Tibial nerve (tissue), 4 donors: ENCODE results near the gene TRIM59.

Experiments
- CTCF ChIP-seq, 5 experiments: fragments of 200-600 bp in 3 of 5; fragments of 450-650 bp in 2 of 5; sonication (generic) in 3 of 5; IDR thresholded peaks; one replicate each; pipeline ENCODE4 v1.5.1; 2016 to 2019; ENCODE audit warnings: antibody characterized with exemption in 5 of 5, mild to moderate bottlenecking in 3 of 5, moderate library complexity in 2 of 5
- EP300 ChIP-seq, 2 donors: sonication (generic); formaldehyde crosslinking; IDR thresholded peaks; one replicate each; pipeline ENCODE4 v1.6.1; 2017; ENCODE audit warnings: antibody characterized with exemption in 2 of 2, mild to moderate bottlenecking in 1 of 2
- POLR2A ChIP-seq, 2 donors: fragments of 450-650 bp; IDR thresholded peaks; one replicate each; pipeline ENCODE4 v1.6.1; 2017; ENCODE audit warnings: antibody characterized with exemption in 2 of 2, mild to moderate bottlenecking in 2 of 2, moderate library complexity in 2 of 2

- TF ChIP-seq CTCF (IDR thresholded peaks at IDR 0.05) (no peak), POLR2A (IDR thresholded peaks at IDR 0.05) (no peak), EP300 (IDR thresholded peaks at IDR 0.05) (no peak)
Observed at GRCh38 chr3:160470181-160470580, 20.6 kb upstream of the TRIM59 start.
